Measurements from ENCODE around the gene CD7.

GRCh38 chr17:82267575-82268379, 49.6 kb downstream of the CD7 start:
- TF ChIP-seq GATA3 (IDR thresholded peaks at IDR 0.05; ENCODE audit: low read depth, low read length) (no peak), GATA2 (IDR thresholded peaks at IDR 0.05; ENCODE audit: low read depth, low read length) (no peak)

All from SH-SY5Y (cell line).